HAP-1 (cell line): Measurements from ENCODE around the gene QSOX1.

ENCODE experiments used
- DNase-seq, 2 experiments: peaks; one replicate each; pipeline ENCODE4 v3.0.0-alpha.2; 2016 to 2020; ENCODE audit warnings: low spot score in 2 of 2
- H3K27me3 ChIP-seq: fragments of 250-450 bp; sonication (Bioruptor Pico); 2 replicates; pipeline ENCODE4 v1.5.1; 2020; ENCODE audit warnings: low read depth, mild to moderate bottlenecking, moderate library complexity
- H3K36me3 ChIP-seq: fragments of 250-450 bp; sonication (Bioruptor Pico); replicated peaks from 2 replicates; pipeline ENCODE4 v1.5.1; 2020; ENCODE audit warnings: mild to moderate bottlenecking
- H3K4me1 ChIP-seq: fragments of 250-450 bp; sonication (Bioruptor Pico); 2 replicates; pipeline ENCODE4 v1.5.1; 2020; ENCODE audit warnings: mild to moderate bottlenecking
- H3K4me3 ChIP-seq: fragments of 250-450 bp; sonication (Bioruptor Pico); 2 replicates; pipeline ENCODE4 v1.5.1; 2020; ENCODE audit warnings: mild to moderate bottlenecking, moderate library complexity
- H3K9me3 ChIP-seq: fragments of 250-450 bp; sonication (Bioruptor Pico); 2 replicates; pipeline ENCODE4 v1.5.1; 2020; ENCODE audit warnings: mild to moderate bottlenecking, moderate library complexity
- in situ Hi-C: fragments of 300-500 bp; cut with MboI; formaldehyde crosslinking; loops from 3 replicates; pipeline ENCODE4 v1.14.3; 2020; ENCODE audit warnings: low sequenced_read_pairs, inconsistent platforms, mixed read lengths

The QSOX1 gene

GRCh38 chr1:180235502-180236239 lies 81.0 kb downstream of the QSOX1 start:
- Histone ChIP-seq H3K9me3 (no peaks in the 10 kb centered on the region), H3K4me1 (peaks cover 8% of the 10 kb centered on the region), H3K27me3 (no peaks in the 10 kb centered on the region), H3K4me3 (no peak overlapping the region), H3K36me3 (no peaks in the 10 kb centered on the region)
- in situ Hi-C loops: no loop called here
- no peak for DNase-seq

- in situ Hi-C loops: no loop called here
- Histone ChIP-seq H3K27me3 (no peaks in the 10 kb centered on the region), H3K36me3 (no peaks in the 10 kb centered on the region), H3K4me3 (no peak overlapping the region), H3K9me3 (no peaks in the 10 kb centered on the region), H3K4me1 (peaks cover 8% of the 10 kb centered on the region)
- DNase-seq: no peak
Observed at GRCh38 chr1:180236698-180237509, 82.2 kb downstream of the QSOX1 start.

DNA sequence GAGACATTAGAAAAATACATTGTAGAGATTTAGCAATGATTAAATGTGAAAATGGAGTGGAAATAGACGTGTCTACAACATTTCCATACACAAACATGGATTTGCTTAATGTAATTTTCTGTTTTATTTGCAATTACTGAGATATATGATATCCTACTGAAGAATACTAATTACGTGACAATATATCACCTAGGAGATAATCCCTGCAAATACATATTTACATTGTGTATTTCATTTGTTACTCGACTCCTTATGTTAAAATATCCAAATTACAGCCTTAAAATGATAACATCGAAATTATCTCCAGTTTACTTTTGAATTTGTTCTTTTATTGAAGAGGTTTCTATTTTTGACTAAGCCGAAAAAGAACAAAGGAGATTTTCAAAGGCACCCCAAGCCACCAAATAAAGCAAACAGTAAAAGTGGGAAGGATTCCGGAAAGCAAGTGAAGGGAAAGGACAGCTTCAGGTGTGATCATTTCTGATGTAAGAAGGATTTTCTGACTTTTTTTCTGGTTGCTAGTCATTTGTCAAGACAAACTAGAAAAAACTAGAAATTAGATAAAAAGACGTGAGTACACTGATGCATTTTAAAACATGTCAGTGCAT lies 83.3 kb downstream of the QSOX1 start:
- DNase-seq: no peak
- Histone ChIP-seq H3K36me3 (no peaks in the 10 kb centered on the region), H3K4me1 (peaks cover 8% of the 10 kb centered on the region), H3K27me3 (no peaks in the 10 kb centered on the region), H3K4me3 (no peak overlapping the region), H3K9me3 (no peaks in the 10 kb centered on the region)
- in situ Hi-C loops: no loop called here

DNA sequence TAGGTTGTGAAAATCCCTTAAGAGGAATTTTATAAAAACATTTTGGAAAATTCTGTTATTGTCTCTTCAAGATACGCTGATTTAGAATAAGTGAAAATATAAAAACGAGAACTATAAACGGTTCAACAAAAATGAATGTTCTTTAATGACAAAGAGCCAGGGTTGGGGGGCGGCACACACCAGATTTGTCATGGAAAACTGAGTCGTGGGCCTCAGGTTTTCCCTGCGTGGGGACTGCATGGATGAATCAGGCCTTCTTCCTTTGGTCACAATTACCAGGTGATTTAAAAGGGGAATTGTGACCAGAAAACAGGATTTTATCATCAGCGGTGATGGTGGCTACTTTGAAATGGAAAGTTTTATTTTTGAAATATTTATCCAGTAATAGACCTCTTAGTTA lies 84.0 kb downstream of the QSOX1 start:
- Histone ChIP-seq H3K4me1 (peaks cover 8% of the 10 kb centered on the region), H3K9me3 (no peaks in the 10 kb centered on the region), H3K4me3 (no peak overlapping the region), H3K27me3 (no peaks in the 10 kb centered on the region), H3K36me3 (no peaks in the 10 kb centered on the region)
- in situ Hi-C loops: no loop called here
- no peak for DNase-seq

DNA sequence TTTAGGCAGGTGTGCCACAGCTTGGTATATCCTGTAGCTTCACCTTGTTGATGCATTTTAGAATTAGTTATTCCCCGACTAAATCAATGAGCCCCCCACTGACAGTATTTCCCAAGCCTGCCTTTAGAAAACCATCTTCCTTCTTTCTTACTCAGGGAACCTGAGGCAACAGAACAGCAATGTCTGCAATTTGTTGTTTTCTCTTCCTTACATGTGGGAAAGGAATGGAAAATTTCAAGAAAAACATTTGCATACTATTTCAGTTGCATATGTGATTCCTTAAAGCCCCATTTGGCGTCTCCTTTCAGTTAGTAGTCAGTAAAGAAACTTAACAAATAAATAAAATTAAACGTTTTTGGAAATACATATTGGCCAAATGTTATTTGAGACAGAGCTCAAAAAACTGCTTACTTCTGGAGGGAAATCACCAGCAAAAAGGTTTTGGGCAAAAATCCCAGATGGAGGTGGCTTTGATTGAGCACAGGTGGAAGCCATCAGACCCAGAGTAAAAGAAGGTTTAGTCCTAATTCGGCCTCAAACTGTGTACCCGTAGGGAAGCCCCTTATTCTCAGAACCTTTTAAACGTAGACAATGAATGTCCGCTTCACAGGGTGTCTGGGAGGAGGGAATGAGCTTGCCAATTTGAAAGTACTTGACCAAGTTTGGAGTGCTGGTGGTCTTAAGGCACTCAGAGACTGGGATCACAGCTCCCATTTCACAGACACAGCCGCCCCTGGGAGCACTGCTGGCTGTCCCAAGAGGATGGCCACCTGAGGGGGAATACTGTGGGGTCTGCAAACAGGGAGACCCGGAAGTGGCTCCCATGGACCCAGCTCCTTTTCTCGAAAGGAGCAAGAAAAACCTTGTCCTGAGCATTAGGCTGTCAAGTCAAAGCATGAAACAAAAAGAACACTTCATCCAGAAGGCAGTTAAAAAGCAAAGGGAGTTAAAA lies 84.8 kb downstream of the QSOX1 start:
- Histone ChIP-seq H3K4me3 (no peak overlapping the region), H3K27me3 (no peaks in the 10 kb centered on the region), H3K9me3 (no peaks in the 10 kb centered on the region), H3K4me1 (peaks cover 8% of the 10 kb centered on the region), H3K36me3 (no peaks in the 10 kb centered on the region)
- in situ Hi-C loops: no loop called here
- no peak for DNase-seq

- in situ Hi-C loops: no loop called here
- Histone ChIP-seq H3K27me3 (no peaks in the 10 kb centered on the region), H3K4me3 (no peak overlapping the region), H3K9me3 (no peaks in the 10 kb centered on the region), H3K4me1 (peaks cover 8% of the 10 kb centered on the region), H3K36me3 (no peaks in the 10 kb centered on the region)
- no peak for DNase-seq
Observed at GRCh38 chr1:180241716-180242544, 87.3 kb downstream of the QSOX1 start.

- no peaks in the 10 kb centered on the region for H3K9me3 ChIP-seq
- no peak for DNase-seq
- H3K4me3 ChIP-seq: no peak overlapping the region
- no peaks in the 10 kb centered on the region for H3K27me3 ChIP-seq
- H3K36me3 ChIP-seq: no peaks in the 10 kb centered on the region
- no peaks in the 10 kb centered on the region for H3K4me1 ChIP-seq
- in situ Hi-C loops: no loop called here
Observed at GRCh38 chr1:180243517-180244221, 89.0 kb downstream of the QSOX1 start.

DNA sequence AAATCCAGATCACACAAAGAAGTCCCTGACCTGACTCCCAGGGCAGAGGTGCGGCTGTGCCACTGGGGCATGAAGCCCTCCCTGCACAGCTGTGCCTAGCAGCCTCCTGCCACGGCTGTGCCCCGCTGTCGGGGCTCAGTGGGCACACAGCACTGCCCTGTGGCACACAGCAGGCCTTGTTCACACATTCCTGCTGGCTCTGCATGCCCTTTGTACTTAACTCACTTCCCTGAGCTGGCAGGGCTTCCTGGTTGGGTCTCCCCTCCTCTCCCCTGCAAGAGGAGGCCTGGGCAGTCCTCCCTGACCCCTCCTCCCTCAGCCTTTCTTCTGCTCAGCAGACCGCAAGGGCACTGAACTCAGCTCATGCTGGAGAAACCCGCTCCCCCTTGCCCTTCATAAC lies 90.2 kb downstream of the QSOX1 start:
- Histone ChIP-seq H3K27me3 (no peaks in the 10 kb centered on the region), H3K4me1 (no peaks in the 10 kb centered on the region), H3K4me3 (no peak overlapping the region), H3K9me3 (no peaks in the 10 kb centered on the region), H3K36me3 (no peaks in the 10 kb centered on the region)
- in situ Hi-C loops: no loop called here
- no peak for DNase-seq

DNA sequence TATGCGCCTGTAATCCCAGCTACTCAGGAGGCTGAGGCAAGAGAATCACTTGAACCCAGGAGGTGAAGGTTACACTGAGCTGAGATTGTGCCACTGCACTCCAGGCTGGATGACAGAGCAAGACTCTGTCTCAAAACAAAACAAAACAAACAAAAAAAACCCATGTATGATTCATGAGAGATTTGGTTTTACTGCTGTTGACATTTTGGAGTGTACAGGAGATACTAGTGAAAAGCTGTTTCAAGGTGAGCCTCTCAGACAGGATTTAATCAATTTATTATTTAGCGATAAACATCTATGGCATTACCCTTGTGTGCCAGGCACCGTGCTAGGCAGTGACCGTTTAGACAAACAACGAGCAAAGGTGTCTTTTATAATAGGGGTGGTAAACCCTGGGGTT lies 91.9 kb downstream of the QSOX1 start:
- Histone ChIP-seq H3K4me3 (no peak overlapping the region), H3K27me3 (no peaks in the 10 kb centered on the region), H3K4me1 (no peaks in the 10 kb centered on the region), H3K9me3 (no peaks in the 10 kb centered on the region), H3K36me3 (no peaks in the 10 kb centered on the region)
- DNase-seq: no peak
- in situ Hi-C loops: no loop called here

DNA sequence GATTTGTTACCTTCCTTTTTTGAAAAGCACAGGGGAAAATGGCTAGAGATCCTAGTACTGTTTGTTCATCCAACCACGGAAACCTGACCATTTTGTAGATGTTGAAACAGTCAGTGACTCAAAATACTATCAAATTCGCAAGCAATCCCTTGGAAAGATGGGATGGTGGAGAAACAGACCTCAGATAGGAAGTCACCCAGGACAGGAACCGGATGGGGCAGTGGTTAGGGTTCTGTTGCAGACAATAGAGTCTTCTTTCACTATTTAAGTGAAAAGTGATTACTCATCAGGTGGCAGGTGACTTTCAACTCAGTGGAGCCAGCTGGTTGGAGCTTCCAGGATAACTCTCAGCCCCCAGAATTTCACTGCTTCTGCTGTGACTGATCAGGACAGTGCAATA lies 92.4 kb downstream of the QSOX1 start:
- Histone ChIP-seq H3K9me3 (no peaks in the 10 kb centered on the region), H3K4me3 (no peak overlapping the region), H3K36me3 (no peaks in the 10 kb centered on the region), H3K27me3 (no peaks in the 10 kb centered on the region), H3K4me1 (no peaks in the 10 kb centered on the region)
- DNase-seq: no peak
- in situ Hi-C loops: no loop called here

GRCh38 chr1:180247580-180247979 lies 92.9 kb downstream of the QSOX1 start:
- in situ Hi-C loops: no loop called here

GRCh38 chr1:180248176-180248575 lies 93.5 kb downstream of the QSOX1 start:
- Histone ChIP-seq H3K36me3 (no peaks in the 10 kb centered on the region), H3K4me3 (no peak overlapping the region), H3K9me3 (no peaks in the 10 kb centered on the region), H3K4me1 (no peaks in the 10 kb centered on the region), H3K27me3 (no peaks in the 10 kb centered on the region)
- DNase-seq: no peak
- in situ Hi-C loops: no loop called here

More at GRCh38 chr1:180247580-180247979, 92.9 kb downstream of the QSOX1 start:
- no peak for DNase-seq
- no peaks in the 10 kb centered on the region for H3K4me1 ChIP-seq
- H3K36me3 ChIP-seq: no peaks in the 10 kb centered on the region
- no peaks in the 10 kb centered on the region for H3K27me3 ChIP-seq
- no peaks in the 10 kb centered on the region for H3K9me3 ChIP-seq
- no peak overlapping the region for H3K4me3 ChIP-seq
